Vagina (tissue), 2 donors: ENCODE measurements around the gene HS6ST2.

Source experiments
- POLR2A ChIP-seq, 2 donors: fragments of 450-650 bp; IDR thresholded peaks; one replicate each; pipeline ENCODE4 v1.6.1; 2017; ENCODE audit warnings: antibody characterized with exemption in 2 of 2, mild to moderate bottlenecking in 2 of 2, moderate library complexity in 2 of 2
- TF ChIP-seq, protein P1 (sequence below), 3 experiments: fragments of 450-650 bp in 2 of 3; fragments of 200-600 bp in 1 of 3; sonication (generic) in 1 of 3; IDR thresholded peaks; one replicate each; pipeline ENCODE4 v1.5.1; 2017 to 2019; ENCODE audit warnings: antibody characterized with exemption in 3 of 3, mild to moderate bottlenecking in 2 of 3, moderate library complexity in 2 of 3

DNA sequence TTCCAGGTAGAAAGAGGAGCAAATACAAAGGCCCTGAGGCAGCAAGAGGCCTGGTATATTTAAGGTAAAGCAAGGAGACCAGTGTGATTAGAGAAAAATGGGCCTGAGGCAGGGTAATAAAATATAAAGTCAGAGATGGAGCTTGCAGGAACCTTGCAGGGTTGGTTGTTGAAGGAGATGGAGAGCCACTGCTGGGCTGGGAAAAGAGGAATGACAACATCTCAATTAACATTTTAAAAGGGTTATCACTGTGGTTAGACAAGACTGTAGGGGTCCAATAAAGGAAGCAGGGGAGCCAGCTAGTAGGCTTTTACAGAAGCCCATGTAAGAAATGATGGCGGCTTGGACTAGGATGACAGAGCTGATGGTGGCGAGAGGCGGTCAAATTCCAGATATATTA lies 264.0 kb downstream of the HS6ST2 start:
- TF ChIP-seq, protein P1, sequence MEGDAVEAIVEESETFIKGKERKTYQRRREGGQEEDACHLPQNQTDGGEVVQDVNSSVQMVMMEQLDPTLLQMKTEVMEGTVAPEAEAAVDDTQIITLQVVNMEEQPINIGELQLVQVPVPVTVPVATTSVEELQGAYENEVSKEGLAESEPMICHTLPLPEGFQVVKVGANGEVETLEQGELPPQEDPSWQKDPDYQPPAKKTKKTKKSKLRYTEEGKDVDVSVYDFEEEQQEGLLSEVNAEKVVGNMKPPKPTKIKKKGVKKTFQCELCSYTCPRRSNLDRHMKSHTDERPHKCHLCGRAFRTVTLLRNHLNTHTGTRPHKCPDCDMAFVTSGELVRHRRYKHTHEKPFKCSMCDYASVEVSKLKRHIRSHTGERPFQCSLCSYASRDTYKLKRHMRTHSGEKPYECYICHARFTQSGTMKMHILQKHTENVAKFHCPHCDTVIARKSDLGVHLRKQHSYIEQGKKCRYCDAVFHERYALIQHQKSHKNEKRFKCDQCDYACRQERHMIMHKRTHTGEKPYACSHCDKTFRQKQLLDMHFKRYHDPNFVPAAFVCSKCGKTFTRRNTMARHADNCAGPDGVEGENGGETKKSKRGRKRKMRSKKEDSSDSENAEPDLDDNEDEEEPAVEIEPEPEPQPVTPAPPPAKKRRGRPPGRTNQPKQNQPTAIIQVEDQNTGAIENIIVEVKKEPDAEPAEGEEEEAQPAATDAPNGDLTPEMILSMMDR (IDR thresholded peaks at IDR 0.05), result no peak
- no peak for TF ChIP-seq POLR2A (IDR thresholded peaks at IDR 0.05)
